ENCODE results near the gene CHMP6.

DNA sequence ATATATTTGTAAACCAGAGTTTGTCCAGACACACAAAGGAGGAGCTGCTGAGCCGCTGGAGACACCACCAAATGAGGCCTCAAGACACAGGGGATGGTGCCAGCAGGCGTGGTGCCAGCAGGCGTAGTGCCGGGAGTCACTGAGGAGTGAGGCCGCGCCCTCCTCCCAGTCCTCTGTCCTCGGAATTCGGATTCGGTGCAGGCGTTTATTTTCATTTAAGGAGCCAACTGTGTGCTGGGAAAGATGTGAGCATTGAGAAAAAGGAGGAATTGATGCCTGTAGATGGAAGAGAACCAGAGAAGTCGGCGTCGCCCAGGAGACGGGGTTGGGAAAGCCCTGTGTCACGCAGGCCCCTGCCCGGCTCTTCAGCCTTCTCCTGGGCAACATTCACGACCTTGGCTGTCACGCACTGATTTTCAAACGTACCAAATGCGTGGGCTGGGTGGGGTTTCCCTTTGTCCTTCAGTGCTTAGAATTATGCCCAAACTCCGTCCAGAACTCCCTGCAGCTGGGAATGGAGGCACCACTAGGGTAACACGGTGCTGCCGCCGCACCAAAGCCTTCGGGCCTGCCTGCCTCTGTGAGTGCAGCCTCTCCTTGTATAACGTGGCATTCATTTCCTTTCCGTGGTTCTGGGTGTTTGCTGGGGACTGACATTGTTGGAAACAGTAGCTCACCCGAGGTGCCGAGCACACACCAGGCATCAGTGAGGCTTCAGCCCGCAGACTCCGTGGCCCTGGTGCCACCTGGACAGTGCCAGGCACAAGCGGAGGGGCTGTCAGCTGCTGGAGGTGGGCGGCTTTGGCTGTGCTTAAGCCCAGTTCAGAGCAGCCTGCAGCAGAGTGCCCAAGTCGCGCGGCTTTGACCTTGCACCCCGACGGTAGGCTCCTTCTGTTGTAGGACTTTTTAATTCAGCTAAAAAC lies 49.0 kb upstream of the CHMP6 start:
- TF ChIP-seq CTCF (IDR thresholded peaks at IDR 0.05) (peak in 6 of 12 donors; percentile 6 to 42 (median 29)), POLR2A (IDR thresholded peaks at IDR 0.05) (no peak)
